BJ (cell line): ENCODE measurements around the gene PLXNB2. TPM values are rescaled to one million over a fixed set of nuclear protein-coding genes. Genes with fewer than 3 reads are reported as not detected.

ENCODE experiments used
- CTCF ChIA-PET: fragments of 350-600 bp; formaldehyde crosslinking; extraction: SDS; loops from one replicate; lab custom pipeline; 2021; ENCODE audit warnings: antibody characterized with exemption, inconsistent platforms; lab: Yijun Ruan, JAX
- POLR2A ChIA-PET: fragments of 300-600 bp; sonication (Branson Sonifier 250); formaldehyde crosslinking; extraction: SDS; loops from one replicate; lab custom pipeline; 2021; ENCODE audit warnings: antibody characterized with exemption; lab: Charles Lee
- DNase-seq: peaks from one replicate; pipeline ENCODE4 v3.0.0-alpha.2; 2011; ENCODE audit warnings: low read depth
- H3K27me3 ChIP-seq: 2 replicates; pipeline ENCODE4 v1.6.0; 2011; ENCODE audit warnings: low read length; ENCODE audit not compliant: control insufficient read depth, insufficient read depth
- H3K36me3 ChIP-seq: 2 replicates; pipeline ENCODE4 v1.5.1; 2011; ENCODE audit warnings: low read length; ENCODE audit not compliant: control insufficient read depth, insufficient read depth
- H3K4me3 ChIP-seq: 2 replicates; pipeline ENCODE4 v1.5.1; 2011; ENCODE audit warnings: low read depth, mild to moderate bottlenecking, control low read depth, low read length
- polyA plus RNA-seq: library from polyadenylated mRNA; depleted of rRNA; stranded (reverse); fragments of >200 nt; gene quantifications from 2 replicates; pipeline ENCODE4 v1.2.3, GENCODE V29; 2011
- TF ChIP-seq, protein P1 (sequence below): IDR thresholded peaks from 2 replicates; pipeline ENCODE4 v1.5.1; 2011; ENCODE audit warnings: low read depth, mild to moderate bottlenecking, control low read depth, inconsistent platforms, low read length, moderate library complexity; ENCODE audit not compliant: insufficient read depth

The PLXNB2 gene
- polyA plus RNA-seq, 1 experiment = 143 TPM

DNA sequence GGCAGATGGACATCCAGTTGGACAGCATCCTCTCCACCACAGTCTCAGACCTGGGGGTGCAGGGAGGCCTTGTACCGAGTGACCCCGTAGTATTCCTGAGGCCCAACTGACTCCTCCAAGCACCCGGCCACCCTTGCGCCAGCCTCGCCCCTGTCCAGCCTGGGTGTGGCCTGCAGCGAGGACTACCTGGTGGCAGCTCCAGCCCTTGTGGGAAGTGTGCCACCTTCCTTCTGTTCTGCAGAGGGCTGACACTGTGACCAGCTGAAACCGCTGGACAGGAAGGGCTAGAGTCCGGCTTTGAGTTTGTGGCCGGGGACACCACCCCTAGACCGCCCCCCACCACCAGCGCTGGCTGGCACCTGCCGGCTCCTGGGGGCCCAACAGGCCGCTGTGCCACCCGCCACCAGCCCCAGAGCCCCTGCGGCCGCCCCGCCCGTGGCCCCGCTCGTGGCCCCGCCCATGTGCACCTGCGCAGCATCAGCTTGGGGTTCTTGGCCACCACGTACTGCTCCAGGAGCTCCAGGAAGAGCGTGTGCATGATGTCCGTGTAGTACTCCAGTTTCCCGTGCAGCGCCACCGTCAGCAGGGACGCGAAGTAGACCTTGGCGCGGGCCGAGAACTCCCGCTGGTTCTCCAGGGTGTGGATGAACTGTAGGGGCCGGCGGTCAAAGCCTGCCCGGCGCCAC is 27.3 kb downstream of the PLXNB2 start:
- CTCF ChIA-PET = interaction anchor here (1.0 to 1.6 kb wide), 5 partner anchors 9 to 62 kb away, joined by 4 to 5 read pairs (median 4); partner anchors contain the start of gene DENND6B
- Histone ChIP-seq H3K36me3 (peaks cover 74% of the 10 kb centered on the region), H3K27me3 (no peaks in the 10 kb centered on the region), H3K4me3 (no peak overlapping the region)
- TF ChIP-seq, protein P1, sequence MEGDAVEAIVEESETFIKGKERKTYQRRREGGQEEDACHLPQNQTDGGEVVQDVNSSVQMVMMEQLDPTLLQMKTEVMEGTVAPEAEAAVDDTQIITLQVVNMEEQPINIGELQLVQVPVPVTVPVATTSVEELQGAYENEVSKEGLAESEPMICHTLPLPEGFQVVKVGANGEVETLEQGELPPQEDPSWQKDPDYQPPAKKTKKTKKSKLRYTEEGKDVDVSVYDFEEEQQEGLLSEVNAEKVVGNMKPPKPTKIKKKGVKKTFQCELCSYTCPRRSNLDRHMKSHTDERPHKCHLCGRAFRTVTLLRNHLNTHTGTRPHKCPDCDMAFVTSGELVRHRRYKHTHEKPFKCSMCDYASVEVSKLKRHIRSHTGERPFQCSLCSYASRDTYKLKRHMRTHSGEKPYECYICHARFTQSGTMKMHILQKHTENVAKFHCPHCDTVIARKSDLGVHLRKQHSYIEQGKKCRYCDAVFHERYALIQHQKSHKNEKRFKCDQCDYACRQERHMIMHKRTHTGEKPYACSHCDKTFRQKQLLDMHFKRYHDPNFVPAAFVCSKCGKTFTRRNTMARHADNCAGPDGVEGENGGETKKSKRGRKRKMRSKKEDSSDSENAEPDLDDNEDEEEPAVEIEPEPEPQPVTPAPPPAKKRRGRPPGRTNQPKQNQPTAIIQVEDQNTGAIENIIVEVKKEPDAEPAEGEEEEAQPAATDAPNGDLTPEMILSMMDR = no peak
- POLR2A ChIA-PET = no interaction called here
- no peak for DNase-seq

DNA sequence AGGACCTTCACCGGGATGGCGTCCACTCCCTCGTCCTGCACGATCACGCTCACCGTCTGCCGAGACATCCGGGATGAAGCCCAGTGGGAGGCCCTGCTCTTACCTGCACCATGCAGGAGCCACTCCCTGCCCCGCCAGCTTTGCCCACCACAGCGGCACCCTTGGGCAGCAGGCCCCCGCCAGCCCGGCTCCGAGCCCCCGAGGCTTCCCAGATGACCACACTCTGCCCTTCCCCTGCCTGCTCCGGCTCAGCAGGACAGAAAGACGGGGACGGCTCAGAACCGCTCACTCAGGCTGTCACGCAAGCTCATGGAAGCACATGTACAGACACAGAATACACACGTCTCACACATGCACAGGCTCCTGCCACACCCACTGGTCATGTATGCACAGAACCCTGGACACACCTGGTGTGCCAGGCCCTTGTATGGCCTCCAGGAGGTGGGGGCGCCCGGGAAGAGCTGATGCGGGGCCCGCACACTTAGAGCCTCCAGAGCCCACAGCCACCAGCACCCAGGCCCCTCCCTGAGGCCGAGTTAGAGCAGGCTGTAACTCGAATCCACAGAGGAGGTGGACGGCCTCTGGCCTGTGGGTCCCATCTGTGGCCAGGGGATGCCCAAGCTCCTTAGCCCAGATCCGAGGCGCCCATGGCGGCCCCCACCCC is 28.4 kb downstream of the PLXNB2 start:
- TF ChIP-seq, protein P1 = no peak
- POLR2A ChIA-PET = no interaction called here
- H3K36me3 ChIP-seq = peaks cover 79% of the 10 kb centered on the region
- H3K4me3 ChIP-seq = no peak overlapping the region
- CTCF ChIA-PET = interaction anchor here (0.6 to 1.5 kb wide), 3 partner anchors 43 to 63 kb away, joined by 3 to 5 read pairs (median 4); no protein-coding TSS in a partner anchor
- no peaks in the 10 kb centered on the region for H3K27me3 ChIP-seq
- DNase-seq = no peak

DNA sequence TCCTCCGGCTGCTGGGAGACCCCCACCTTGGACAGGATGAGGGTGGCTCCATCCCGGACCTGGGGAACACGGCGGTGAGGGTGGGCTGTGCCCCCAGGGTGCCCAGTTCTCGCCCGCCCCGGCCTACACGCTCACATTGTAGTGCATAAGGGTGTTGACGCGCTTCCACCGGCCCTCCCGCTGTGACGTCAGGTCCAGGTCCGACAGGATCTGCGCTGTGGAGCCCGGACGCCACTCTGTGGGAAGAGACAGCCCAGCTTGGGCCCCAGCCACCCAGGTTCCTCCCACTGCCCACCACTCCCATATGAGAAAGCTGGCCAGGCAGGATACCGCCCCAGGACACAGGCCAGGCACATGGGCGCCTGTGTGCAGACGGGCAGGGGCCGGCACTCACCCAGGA is 29.0 kb downstream of the PLXNB2 start:
- TF ChIP-seq, protein P1 = no peak
- Histone ChIP-seq H3K4me3 (no peak overlapping the region), H3K27me3 (no peaks in the 10 kb centered on the region), H3K36me3 (peaks cover 76% of the 10 kb centered on the region)
- POLR2A ChIA-PET = no interaction called here
- CTCF ChIA-PET = interaction anchor here (0.8 kb wide), 1 partner anchor 49 kb away, joined by 5 read pairs; no protein-coding TSS in a partner anchor
- no peak for DNase-seq

DNA sequence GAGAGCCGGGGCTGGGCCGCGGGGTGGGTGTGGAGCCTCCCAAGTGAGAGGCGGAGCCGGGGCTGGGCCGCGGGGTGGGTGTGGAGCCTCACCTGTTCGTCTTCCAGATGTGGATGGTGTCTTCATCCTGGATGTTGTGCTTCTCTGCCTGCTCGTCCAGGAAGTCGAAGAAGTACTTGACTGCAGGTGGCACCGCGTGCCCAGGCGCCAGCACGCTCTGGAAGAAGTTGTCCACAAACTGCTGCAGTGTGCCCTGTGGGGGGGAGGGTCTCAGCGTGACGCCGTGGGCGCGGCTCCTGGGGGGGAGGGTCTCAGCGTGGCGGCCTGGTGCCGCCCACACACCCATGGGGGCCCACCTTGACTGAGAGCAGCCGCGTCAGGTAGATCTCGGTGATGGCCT is 29.7 kb downstream of the PLXNB2 start:
- DNase-seq = no peak
- Histone ChIP-seq H3K36me3 (peaks cover 70% of the 10 kb centered on the region), H3K27me3 (no peaks in the 10 kb centered on the region), H3K4me3 (no peak overlapping the region)
- ChIA-PET CTCF (interaction anchor here (1.0 to 7.1 kb wide), 3 partner anchors 44 to 51 kb away, joined by 3 to 78 read pairs (median 8); partner anchors contain the start of gene DENND6B), POLR2A (no interaction called here)
- TF ChIP-seq, protein P1 = no peak

DNA sequence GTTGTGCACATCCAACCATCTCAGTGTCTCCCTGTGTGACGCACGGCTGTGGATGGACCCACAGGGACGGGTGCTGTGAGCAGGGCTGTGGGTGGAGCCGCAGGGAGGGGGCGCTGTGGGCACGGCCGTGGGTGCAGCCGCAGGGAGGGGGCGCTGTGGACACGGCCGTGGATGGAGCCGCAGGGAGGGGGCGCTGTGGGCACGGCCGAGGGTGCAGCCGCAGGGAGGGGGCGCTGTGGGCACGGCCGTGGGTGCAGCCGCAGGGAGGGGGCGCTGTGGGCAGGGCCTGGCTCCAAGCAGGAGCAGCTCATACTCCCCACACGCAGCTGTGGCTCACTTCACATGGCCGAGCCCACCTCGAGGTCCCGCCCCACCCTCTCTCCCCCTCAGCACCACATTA is 31.3 kb downstream of the PLXNB2 start:
- POLR2A ChIA-PET = no interaction called here
- H3K36me3 ChIP-seq = peaks cover 56% of the 10 kb centered on the region
- CTCF ChIA-PET = interaction anchor here (0.6 to 7.1 kb wide), 19 partner anchors 9 to 148 kb away, joined by 3 to 78 read pairs (median 6); partner anchors contain the start of genes DENND6B, MAPK12 and PLXNB2
- no peak overlapping the region for H3K4me3 ChIP-seq
- H3K27me3 ChIP-seq = no peaks in the 10 kb centered on the region
- no peak for DNase-seq
- TF ChIP-seq, protein P1 = peak; percentile 48
